SK-N-SH (cell line): ENCODE data around the gene SLC13A3. TPM values are rescaled to one million over a fixed set of nuclear protein-coding genes. Genes with fewer than 3 reads are reported as not detected.

ENCODE experiments used
- CTCF ChIA-PET: fragments of 300-600, 350-600 bp; formaldehyde crosslinking; extraction: SDS; loops from one replicate; lab custom pipeline; 2021; lab: Yijun Ruan, JAX
- POLR2A ChIA-PET: fragments of 350-600 bp; sonication (Branson Sonifier 250); formaldehyde crosslinking; extraction: SDS; loops from one replicate; lab custom pipeline; 2020; ENCODE audit warnings: antibody characterized with exemption, inconsistent platforms; lab: Yijun Ruan, JAX
- DNase-seq: peaks from one replicate; pipeline ENCODE4 v3.0.0; 2012
- H2AFZ ChIP-seq: fragments of 200-600 bp; sonication (generic); 2 replicates; pipeline ENCODE4 v1.8.1; 2016; ENCODE audit warnings: antibody characterized with exemption, mild to moderate bottlenecking, low read depth
- H3F3A ChIP-seq: fragments of 200-600 bp; sonication (generic); replicated peaks from 2 replicates; pipeline ENCODE3; 2016; ENCODE audit warnings: antibody characterized with exemption, mild to moderate bottlenecking; ENCODE audit not compliant: insufficient read depth
- H3K27ac ChIP-seq, 2 experiments: fragments of 200-500 bp in 1 of 2; fragments of 200-600 bp in 1 of 2; sonication (Bioruptor generic) in 1 of 2; sonication (generic), shearing (Covaris generic) in 1 of 2; 2 replicates each; pipeline versions ENCODE4 v1.5.1 to v1.6.1; 2014 to 2016; ENCODE audit warnings: low read depth in 2 of 2, inconsistent platforms in 1 of 2, low read length in 1 of 2, mild to moderate bottlenecking in 1 of 2, mixed read lengths in 1 of 2
- H3K27me3 ChIP-seq: fragments of 200-600 bp; sonication (generic), shearing (Covaris generic); 2 replicates; pipeline ENCODE4 v1.6.1; 2016; ENCODE audit warnings: mixed run types; ENCODE audit not compliant: insufficient read depth
- H3K36me3 ChIP-seq, 2 experiments: fragments of 200-500 bp in 1 of 2; fragments of 200-600 bp in 1 of 2; sonication (Bioruptor generic) in 1 of 2; sonication (generic) in 1 of 2; replicated peaks in 1 of 2; 2 replicates each; pipeline versions ENCODE3 to v1.5.1; 2014 to 2016; ENCODE audit warnings: low read length in 1 of 2, mild to moderate bottlenecking in 1 of 2; ENCODE audit not compliant: insufficient read depth in 2 of 2, control insufficient read depth in 1 of 2
- H3K4me1 ChIP-seq, 2 experiments: fragments of 200-500 bp in 1 of 2; fragments of 200-600 bp in 1 of 2; sonication (Bioruptor generic) in 1 of 2; sonication (generic), shearing (Covaris generic) in 1 of 2; 2 replicates each; pipeline versions ENCODE4 v1.5.1 to v1.6.1; 2014 to 2016; ENCODE audit warnings: low read depth in 1 of 2, low read length in 1 of 2, mixed run types in 1 of 2; ENCODE audit not compliant: insufficient read depth in 2 of 2, control insufficient read depth in 1 of 2
- H3K4me2 ChIP-seq: fragments of 200-600 bp; sonication (generic), shearing (Covaris generic); 2 replicates; pipeline ENCODE4 v1.6.1; 2017; ENCODE audit warnings: mixed run types
- H3K4me3 ChIP-seq, 2 experiments: fragments of 200-500 bp in 1 of 2; fragments of 200-600 bp in 1 of 2; sonication (Bioruptor generic) in 1 of 2; sonication (generic), shearing (Covaris generic) in 1 of 2; 2 replicates each; pipeline versions ENCODE4 v1.5.1 to v1.8.1; 2014 to 2016; ENCODE audit warnings: low read depth in 2 of 2, inconsistent platforms in 1 of 2, low read length in 1 of 2, mild to moderate bottlenecking in 1 of 2, mixed read lengths in 1 of 2, moderate library complexity in 1 of 2
- H3K79me2 ChIP-seq: fragments of 200-600 bp; sonication (generic); 2 replicates; pipeline ENCODE4 v1.8.1; 2017; ENCODE audit warnings: mild to moderate bottlenecking; ENCODE audit not compliant: insufficient read depth
- H3K9ac ChIP-seq: fragments of 200-600 bp; sonication (generic); 2 replicates; pipeline ENCODE4 v1.6.1; 2017; ENCODE audit warnings: mixed run types
- H3K9me2 ChIP-seq: fragments of 200-600 bp; sonication (generic); 2 replicates; pipeline ENCODE4 v1.6.1; 2017; ENCODE audit warnings: mixed run types
- H3K9me3 ChIP-seq: fragments of 200-600 bp; sonication (generic); 2 replicates; pipeline ENCODE4 v1.6.1; 2017; ENCODE audit warnings: mixed run types, mild to moderate bottlenecking, moderate library complexity
- H4K20me1 ChIP-seq: fragments of 200-600 bp; sonication (generic); 2 replicates; pipeline ENCODE4 v1.6.1; 2017; ENCODE audit warnings: mild to moderate bottlenecking, mixed run types; ENCODE audit not compliant: insufficient read depth
- CHD2 ChIP-seq: fragments of 150-350 bp; IDR thresholded peaks from 2 replicates; pipeline ENCODE4 v1.6.1; 2018; ENCODE audit warnings: low read length; ENCODE audit not compliant: partially characterized antibody
- EP300 ChIP-seq, 2 experiments: IDR thresholded peaks; 2 replicates each; pipeline versions ENCODE4 v1.4.0 to v1.6.1; 2012; ENCODE audit warnings: borderline replicate concordance in 1 of 2, low read depth in 1 of 2, low read length in 1 of 2
- FOXJ3 ChIP-seq: sonication (generic); formaldehyde crosslinking; IDR thresholded peaks from 2 replicates; pipeline ENCODE4 v1.5.1; 2020; ENCODE audit warnings: mild to moderate bottlenecking, missing genetic modification reagents
- NRF1 ChIP-seq: IDR thresholded peaks from 2 replicates; pipeline ENCODE4 v1.6.1; 2012; ENCODE audit warnings: low read depth, mild to moderate bottlenecking, low read length
- POLR2AphosphoS5 ChIP-seq: IDR thresholded peaks from 2 replicates; pipeline ENCODE4 v1.6.1; 2012; ENCODE audit warnings: low read depth, low read length
- RAD21 ChIP-seq: IDR thresholded peaks from 2 replicates; pipeline ENCODE4 v1.6.1; 2012; ENCODE audit warnings: mild to moderate bottlenecking, low read length
- SMC3 ChIP-seq: IDR thresholded peaks from 2 replicates; pipeline ENCODE4 v1.6.1; 2012; ENCODE audit warnings: low read depth, low read length, improper control_type of control experiment
- TAF1 ChIP-seq: IDR thresholded peaks from 2 replicates; pipeline ENCODE4 v1.6.1; 2012; ENCODE audit warnings: low read depth, mild to moderate bottlenecking, low read length, moderate library complexity, borderline replicate concordance
- TCF12 ChIP-seq: IDR thresholded peaks from 2 replicates; pipeline ENCODE4 v1.4.0; 2012
- TEAD4 ChIP-seq: IDR thresholded peaks from 2 replicates; pipeline ENCODE4 v1.4.0; 2012; ENCODE audit warnings: mild to moderate bottlenecking, borderline replicate concordance; ENCODE audit not compliant: insufficient read depth
- WGBS: methylation state at CpG from one replicate; pipeline ENCODE4 v1.1.6; 2017; ENCODE audit warnings: low lambda C conversion rate; 5-methylcytosine and 5-hydroxymethylcytosine counted together
- polyA plus RNA-seq, 3 experiments: library from polyadenylated mRNA; depleted of rRNA; stranded (reverse); fragments of >200 nt; gene quantifications; 2 replicates each; pipeline ENCODE4 v1.2.3, GENCODE V29; 2012
- TF ChIP-seq, protein P1 (sequence below): fragments of 200-600 bp; sonication (generic); IDR thresholded peaks from 2 replicates; pipeline ENCODE4 v1.6.1; 2017; ENCODE audit warnings: antibody characterized with exemption, mild to moderate bottlenecking, moderate library complexity
- TF ChIP-seq, protein P2 (sequence below): fragments of 150-350 bp; IDR thresholded peaks from 2 replicates; pipeline ENCODE4 v1.6.1; 2017; ENCODE audit warnings: antibody characterized with exemption, low read length, low read depth, borderline replicate concordance

The SLC13A3 gene
- polyA plus RNA-seq, 1 of the 3 experiments (the other 2 are of a cell fraction): 0.10 TPM

DNA sequence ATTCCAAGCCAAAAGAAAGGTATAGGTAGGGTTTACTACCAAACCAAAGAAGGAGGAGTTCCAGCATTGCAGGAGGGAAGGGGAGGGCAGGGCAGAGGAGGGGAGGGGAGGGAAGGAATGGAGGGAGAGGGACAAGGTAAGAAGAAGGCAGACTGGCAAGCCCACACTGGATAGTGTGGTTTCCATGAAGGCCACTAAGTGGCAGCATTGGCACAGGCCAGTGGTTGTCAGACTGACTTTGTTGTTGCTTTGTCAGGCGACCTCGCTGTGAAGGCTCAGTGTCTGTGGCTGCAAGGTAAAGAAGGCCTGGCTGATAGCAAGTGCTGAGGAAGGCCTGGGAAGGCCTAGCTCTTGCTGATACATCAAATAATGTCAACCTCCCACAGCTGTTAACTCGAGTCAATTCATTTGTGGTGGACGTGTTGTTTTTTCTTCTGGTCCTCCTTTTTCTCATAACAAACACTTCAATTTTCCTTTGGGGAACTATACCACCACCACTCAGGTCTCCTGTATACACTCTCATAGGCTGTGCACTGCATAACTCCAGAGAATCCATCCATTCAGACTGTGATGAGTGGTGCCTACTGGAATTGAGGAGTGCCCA, 130.2 kb downstream of the SLC13A3 start:
- 22% methylated on average over 4 of the region's 4 CpGs for WGBS
- ChIA-PET POLR2A (no interaction called here), CTCF (interaction anchor here (1.0 to 10.0 kb wide), 14 partner anchors 8 to 622 kb away, joined by 3 to 116 read pairs (median 4); partner anchors contain the start of gene TP53RK)
- Histone ChIP-seq H3K4me2 (no peak overlapping the region), H3F3A (no peaks in the 10 kb centered on the region), H3K27me3 (no peaks in the 10 kb centered on the region), H3K4me1 (no peaks in the 10 kb centered on the region), H3K27ac (no peak overlapping the region), H3K4me3 (no peak overlapping the region), H3K79me2 (no peaks in the 10 kb centered on the region), H2AFZ (no peak overlapping the region), H3K9me2 (no peaks in the 10 kb centered on the region), H3K9me3 (no peaks in the 10 kb centered on the region), H4K20me1 (no peaks in the 10 kb centered on the region), H3K9ac (no peak overlapping the region), H3K36me3 (no peaks in the 10 kb centered on the region)
- no peak for TF ChIP-seq CHD2
- no peak for TF ChIP-seq TAF1
- peak; percentile 75 for TF ChIP-seq SMC3
- TF ChIP-seq, protein P1, sequence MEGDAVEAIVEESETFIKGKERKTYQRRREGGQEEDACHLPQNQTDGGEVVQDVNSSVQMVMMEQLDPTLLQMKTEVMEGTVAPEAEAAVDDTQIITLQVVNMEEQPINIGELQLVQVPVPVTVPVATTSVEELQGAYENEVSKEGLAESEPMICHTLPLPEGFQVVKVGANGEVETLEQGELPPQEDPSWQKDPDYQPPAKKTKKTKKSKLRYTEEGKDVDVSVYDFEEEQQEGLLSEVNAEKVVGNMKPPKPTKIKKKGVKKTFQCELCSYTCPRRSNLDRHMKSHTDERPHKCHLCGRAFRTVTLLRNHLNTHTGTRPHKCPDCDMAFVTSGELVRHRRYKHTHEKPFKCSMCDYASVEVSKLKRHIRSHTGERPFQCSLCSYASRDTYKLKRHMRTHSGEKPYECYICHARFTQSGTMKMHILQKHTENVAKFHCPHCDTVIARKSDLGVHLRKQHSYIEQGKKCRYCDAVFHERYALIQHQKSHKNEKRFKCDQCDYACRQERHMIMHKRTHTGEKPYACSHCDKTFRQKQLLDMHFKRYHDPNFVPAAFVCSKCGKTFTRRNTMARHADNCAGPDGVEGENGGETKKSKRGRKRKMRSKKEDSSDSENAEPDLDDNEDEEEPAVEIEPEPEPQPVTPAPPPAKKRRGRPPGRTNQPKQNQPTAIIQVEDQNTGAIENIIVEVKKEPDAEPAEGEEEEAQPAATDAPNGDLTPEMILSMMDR: peak; percentile 60
- no peak for TF ChIP-seq EP300 (IDR thresholded peaks at IDR 0.05; ENCODE audit: borderline replicate concordance in 1 of 2, low read depth in 1 of 2, low read length in 1 of 2)
- TF ChIP-seq FOXJ3 (CRISPR knock-in tag): no peak
- peak; percentile 94 for TF ChIP-seq RAD21
- peak; percentile 68 for DNase-seq

DNA sequence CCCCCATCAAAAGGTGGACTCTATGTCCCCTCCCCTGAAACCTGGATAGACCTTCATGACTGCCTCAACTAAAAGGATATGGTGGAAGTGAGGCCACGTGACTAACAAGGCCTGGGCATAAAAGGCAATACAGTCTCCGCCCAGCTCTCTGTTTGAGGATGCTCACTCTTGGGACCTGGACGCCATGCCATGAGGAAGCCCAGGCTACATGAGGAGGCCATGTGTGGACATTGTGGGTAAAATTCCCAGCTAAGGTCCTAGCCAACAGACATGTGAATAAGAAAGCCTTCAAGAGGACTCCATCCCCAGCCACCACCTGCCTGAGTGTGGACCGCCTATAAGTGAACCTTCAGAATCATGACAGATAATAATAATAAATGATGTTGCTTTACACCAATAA, 130.7 kb downstream of the SLC13A3 start:
- no peak overlapping the region for H3K27ac ChIP-seq
- H3K27me3 ChIP-seq: no peaks in the 10 kb centered on the region
- no peaks in the 10 kb centered on the region for H4K20me1 ChIP-seq
- no peak overlapping the region for H3K9ac ChIP-seq
- H3K9me2 ChIP-seq: no peaks in the 10 kb centered on the region
- ChIA-PET POLR2A (no interaction called here), CTCF (interaction anchor here (0.6 to 10.0 kb wide), 14 partner anchors 9 to 623 kb away, joined by 3 to 116 read pairs (median 4); partner anchors contain the start of gene TP53RK)
- no peak overlapping the region for H2AFZ ChIP-seq
- WGBS: 43% methylated on average over 4 of the region's 4 CpGs
- no peaks in the 10 kb centered on the region for H3K36me3 ChIP-seq
- no peaks in the 10 kb centered on the region for H3K79me2 ChIP-seq
- H3K9me3 ChIP-seq: no peaks in the 10 kb centered on the region
- H3F3A ChIP-seq: no peaks in the 10 kb centered on the region
- H3K4me2 ChIP-seq: no peak overlapping the region
- no peak for DNase-seq
- TF ChIP-seq TEAD4: no peak
- TF ChIP-seq TCF12: no peak
- no peak for TF ChIP-seq POLR2AphosphoS5
- TF ChIP-seq NRF1: no peak
- TF ChIP-seq, protein P2, sequence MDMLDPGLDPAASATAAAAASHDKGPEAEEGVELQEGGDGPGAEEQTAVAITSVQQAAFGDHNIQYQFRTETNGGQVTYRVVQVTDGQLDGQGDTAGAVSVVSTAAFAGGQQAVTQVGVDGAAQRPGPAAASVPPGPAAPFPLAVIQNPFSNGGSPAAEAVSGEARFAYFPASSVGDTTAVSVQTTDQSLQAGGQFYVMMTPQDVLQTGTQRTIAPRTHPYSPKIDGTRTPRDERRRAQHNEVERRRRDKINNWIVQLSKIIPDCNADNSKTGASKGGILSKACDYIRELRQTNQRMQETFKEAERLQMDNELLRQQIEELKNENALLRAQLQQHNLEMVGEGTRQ: no peak
- no peak overlapping the region for H3K4me3 ChIP-seq
- no peaks in the 10 kb centered on the region for H3K4me1 ChIP-seq
